OCI-LY1 (cell line): Measurements from ENCODE around the gene CSH2.

ENCODE experiments used
- H2AFZ ChIP-seq: fragments of 200-600 bp; sonication (generic), shearing (Covaris generic); 2 replicates; pipeline ENCODE4 v1.6.0; 2014; ENCODE audit warnings: antibody characterized with exemption, mild to moderate bottlenecking, low read length
- H3F3A ChIP-seq: fragments of 200-600 bp; sonication (generic), shearing (Covaris generic); 2 replicates; pipeline ENCODE4 v1.6.0; 2014; ENCODE audit warnings: mild to moderate bottlenecking, antibody characterized with exemption, low read length, moderate library complexity; ENCODE audit not compliant: insufficient read depth
- H3K27ac ChIP-seq: fragments of 200-600 bp; sonication (generic); 2 replicates; pipeline ENCODE4 v1.5.1; 2014; ENCODE audit warnings: low read length, mixed run types, mild to moderate bottlenecking, low read depth; ENCODE audit not compliant: poor library complexity, severe bottlenecking
- H3K27me3 ChIP-seq: fragments of 200-600 bp; sonication (generic); 2 replicates; pipeline ENCODE4 v1.6.0; 2014; ENCODE audit warnings: antibody characterized with exemption, mild to moderate bottlenecking, low read length, moderate library complexity; ENCODE audit not compliant: insufficient read depth
- H3K36me3 ChIP-seq: fragments of 200-600 bp; sonication (generic); 2 replicates; pipeline ENCODE4 v1.6.1; 2014; ENCODE audit warnings: mild to moderate bottlenecking, antibody characterized with exemption, low read length, moderate library complexity, mixed read lengths; ENCODE audit not compliant: insufficient read depth
- H3K4me1 ChIP-seq: fragments of 200-600 bp; sonication (generic); 2 replicates; pipeline ENCODE4 v1.5.1; 2014; ENCODE audit warnings: mild to moderate bottlenecking, low read length, moderate library complexity; ENCODE audit not compliant: insufficient read depth, severe bottlenecking
- H3K4me2 ChIP-seq: fragments of 200-600 bp; sonication (generic), shearing (Covaris generic); 2 replicates; pipeline ENCODE4 v1.6.1; 2014; ENCODE audit warnings: low read length
- H3K4me3 ChIP-seq: fragments of 200-600 bp; sonication (generic); 2 replicates; pipeline ENCODE4 v1.5.1; 2014; ENCODE audit warnings: low read length, low read depth, mild to moderate bottlenecking, mixed read lengths; ENCODE audit not compliant: poor library complexity, severe bottlenecking
- H3K79me2 ChIP-seq: fragments of 200-600 bp; shearing (Covaris generic); 2 replicates; pipeline ENCODE4 v1.6.1; 2016; ENCODE audit warnings: mixed run types, low read length, mixed read lengths; ENCODE audit not compliant: insufficient read depth
- H3K9ac ChIP-seq: fragments of 200-600 bp; sonication (generic), shearing (Covaris generic); 2 replicates; pipeline ENCODE4 v1.6.1; 2014; ENCODE audit warnings: mild to moderate bottlenecking, low read length, mixed read lengths
- H3K9me2 ChIP-seq: fragments of 200-600 bp; sonication (generic), shearing (Covaris generic); 2 replicates; pipeline ENCODE4 v1.6.1; 2014; ENCODE audit warnings: low read depth, mild to moderate bottlenecking, low read length, mixed read lengths
- H3K9me3 ChIP-seq: fragments of 200-600 bp; shearing (Covaris generic); 2 replicates; pipeline ENCODE4 v1.6.1; 2014; ENCODE audit warnings: low read length, mixed read lengths
- H4K20me1 ChIP-seq: fragments of 200-600 bp; sonication (generic), shearing (Covaris generic); 2 replicates; pipeline ENCODE4 v1.6.0; 2016; ENCODE audit warnings: mild to moderate bottlenecking, low read length; ENCODE audit not compliant: insufficient read depth
- EZH2 ChIP-seq: fragments of 200-600 bp; sonication (generic), shearing (Covaris generic); IDR thresholded peaks from 2 replicates; pipeline ENCODE4 v1.8.0; 2017; ENCODE audit warnings: borderline replicate concordance, mixed run types, mild to moderate bottlenecking, antibody characterized with exemption, low read length, moderate library complexity, mixed read lengths
- TF ChIP-seq, protein P1 (sequence below): fragments of 200-600 bp; sonication (generic), shearing (Covaris generic); IDR thresholded peaks from 2 replicates; pipeline ENCODE4 v1.5.1; 2017; ENCODE audit warnings: mild to moderate bottlenecking, antibody characterized with exemption, low read length, moderate library complexity, mixed read lengths

CSH2 gene

DNA sequence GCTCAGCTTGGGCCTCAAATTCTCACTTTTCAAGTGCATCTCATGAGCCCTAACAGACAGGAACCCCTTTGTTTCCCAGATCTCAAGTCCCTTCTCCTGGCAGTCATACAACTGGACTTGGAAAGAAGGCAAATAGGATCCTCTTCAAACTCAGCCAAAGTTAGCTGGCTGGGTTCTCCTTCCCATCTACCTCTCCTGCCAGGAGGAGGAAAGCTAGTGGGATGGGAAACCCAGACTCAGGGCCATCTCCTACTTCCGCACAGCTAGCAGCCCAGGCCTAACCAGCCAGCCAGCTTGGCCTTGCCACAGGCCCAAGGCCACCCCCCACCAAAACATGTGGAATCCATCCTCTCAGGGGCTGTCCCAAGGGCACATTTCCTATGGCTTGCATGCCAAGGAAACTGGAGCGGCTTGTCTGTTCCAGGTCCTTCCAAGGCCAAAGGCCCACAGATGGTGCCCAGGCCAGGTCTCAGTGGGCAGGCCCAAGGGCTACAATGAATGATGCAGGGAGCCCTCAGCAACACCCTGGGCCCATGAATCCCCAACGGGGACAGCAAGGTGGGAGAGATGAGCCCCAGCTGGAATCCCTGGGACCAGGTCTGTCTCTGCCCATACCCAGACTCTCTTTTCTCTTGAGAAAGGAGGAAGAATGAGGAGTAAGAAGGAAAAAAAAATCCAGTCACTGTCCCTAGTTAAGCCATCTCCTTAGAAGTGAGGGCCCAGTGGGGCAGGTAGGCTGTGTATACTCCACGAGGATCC is 32.7 kb downstream of the CSH2 start:
- Histone ChIP-seq H3K4me2 (peak overlapping the region; percentile 83), H4K20me1 (no peaks in the 10 kb centered on the region), H3K27ac (peak overlapping the region; percentile 44), H3K4me3 (peak overlapping the region; percentile 95), H3K79me2 (peaks cover 36% of the 10 kb centered on the region), H3K36me3 (peaks cover 22% of the 10 kb centered on the region), H3K27me3 (no peaks in the 10 kb centered on the region), H3K9me2 (no peaks in the 10 kb centered on the region), H3F3A (0 out of 2 replicates have a peak, but pooled peaks cover 6% of the 10 kb centered on the region), H2AFZ (no peak overlapping the region), H3K4me1 (peaks cover 49% of the 10 kb centered on the region), H3K9ac (peak overlapping the region; percentile 89), H3K9me3 (no peaks in the 10 kb centered on the region)
- TF ChIP-seq, protein P1, sequence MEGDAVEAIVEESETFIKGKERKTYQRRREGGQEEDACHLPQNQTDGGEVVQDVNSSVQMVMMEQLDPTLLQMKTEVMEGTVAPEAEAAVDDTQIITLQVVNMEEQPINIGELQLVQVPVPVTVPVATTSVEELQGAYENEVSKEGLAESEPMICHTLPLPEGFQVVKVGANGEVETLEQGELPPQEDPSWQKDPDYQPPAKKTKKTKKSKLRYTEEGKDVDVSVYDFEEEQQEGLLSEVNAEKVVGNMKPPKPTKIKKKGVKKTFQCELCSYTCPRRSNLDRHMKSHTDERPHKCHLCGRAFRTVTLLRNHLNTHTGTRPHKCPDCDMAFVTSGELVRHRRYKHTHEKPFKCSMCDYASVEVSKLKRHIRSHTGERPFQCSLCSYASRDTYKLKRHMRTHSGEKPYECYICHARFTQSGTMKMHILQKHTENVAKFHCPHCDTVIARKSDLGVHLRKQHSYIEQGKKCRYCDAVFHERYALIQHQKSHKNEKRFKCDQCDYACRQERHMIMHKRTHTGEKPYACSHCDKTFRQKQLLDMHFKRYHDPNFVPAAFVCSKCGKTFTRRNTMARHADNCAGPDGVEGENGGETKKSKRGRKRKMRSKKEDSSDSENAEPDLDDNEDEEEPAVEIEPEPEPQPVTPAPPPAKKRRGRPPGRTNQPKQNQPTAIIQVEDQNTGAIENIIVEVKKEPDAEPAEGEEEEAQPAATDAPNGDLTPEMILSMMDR, result no peak

DNA sequence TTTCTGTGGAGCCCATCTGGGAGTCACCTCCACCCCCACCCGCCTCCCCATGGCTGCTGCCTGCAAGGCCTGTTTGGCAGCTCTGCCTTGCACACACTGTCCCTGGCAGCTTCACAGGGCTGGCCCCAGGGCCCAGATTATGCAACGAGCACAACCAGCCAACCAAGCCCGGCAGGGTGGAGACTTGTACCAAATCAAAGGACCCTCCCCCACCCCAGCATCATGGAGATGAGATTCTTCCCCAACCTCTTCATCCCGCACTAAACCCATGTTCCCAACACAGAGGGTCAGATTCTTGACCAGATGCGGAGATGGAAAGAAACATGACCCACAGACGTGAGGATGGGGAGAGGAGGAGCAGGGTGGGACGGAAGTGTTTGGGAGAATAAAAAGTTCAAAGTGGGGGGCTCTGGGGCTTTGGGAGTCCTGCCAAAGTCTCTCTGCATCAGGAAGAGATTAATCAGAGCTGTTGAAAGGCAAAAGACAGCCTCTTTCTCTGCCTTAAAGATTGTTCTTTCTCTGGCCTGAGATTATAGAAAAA is 34.8 kb downstream of the CSH2 start:
- no peaks in the 10 kb centered on the region for H3K27me3 ChIP-seq
- peaks cover 41% of the 10 kb centered on the region for H3K36me3 ChIP-seq
- H3K4me3 ChIP-seq, result peak overlapping the region; percentile 43
- peak overlapping the region; percentile 54 for H3K27ac ChIP-seq
- no peaks in the 10 kb centered on the region for H4K20me1 ChIP-seq
- H3K4me1 ChIP-seq, result peaks cover 42% of the 10 kb centered on the region
- no peaks in the 10 kb centered on the region for H3K9me3 ChIP-seq
- H3K79me2 ChIP-seq, result peaks cover 36% of the 10 kb centered on the region
- H3K9me2 ChIP-seq, result no peaks in the 10 kb centered on the region
- TF ChIP-seq EZH2, result no peak
- TF ChIP-seq, protein P1, result no peak
- peak overlapping the region; percentile 65 for H3K4me2 ChIP-seq
- peak overlapping the region; percentile 48; the same call in 1 of the 2 replicates for H3K9ac ChIP-seq
- no peak overlapping the region for H2AFZ ChIP-seq
- 0 out of 2 replicates have a peak, but pooled peaks cover 2% of the 10 kb centered on the region for H3F3A ChIP-seq

DNA sequence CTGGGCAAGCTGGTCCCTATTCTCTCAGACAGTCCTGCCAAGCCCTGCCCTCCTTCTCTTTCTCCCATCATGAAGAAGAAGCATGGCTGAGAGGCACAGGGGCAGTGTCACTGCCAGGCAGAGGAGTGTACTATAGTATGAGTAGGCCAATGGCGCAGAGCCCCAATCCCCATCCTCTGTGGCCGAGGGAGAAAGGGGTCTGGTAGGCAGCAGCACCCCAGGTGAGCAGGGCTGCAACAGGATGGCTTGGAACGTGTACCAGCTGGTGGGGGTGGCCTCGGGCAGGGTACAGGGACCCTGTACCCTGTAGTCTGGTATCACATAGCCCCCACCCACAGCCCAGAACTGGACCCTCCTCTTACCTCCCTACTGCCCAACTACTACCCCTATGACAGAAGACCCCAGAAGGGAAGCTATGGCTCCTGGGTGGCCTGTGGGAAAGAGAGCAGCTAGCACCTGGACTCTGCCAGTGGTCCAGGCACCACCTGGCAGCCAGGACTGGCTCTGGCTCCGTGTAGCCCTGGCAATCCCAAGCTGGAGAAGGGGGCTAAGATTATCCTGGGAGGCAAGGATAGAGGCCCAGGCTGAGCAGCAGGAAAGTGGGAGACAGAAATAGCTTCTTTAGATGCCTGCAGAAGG is 35.4 kb downstream of the CSH2 start:
- Histone ChIP-seq H3K9ac (no peak overlapping the region; the same call in 1 of the 2 replicates), H3K79me2 (peaks cover 36% of the 10 kb centered on the region), H3K27ac (no peak overlapping the region)

More for the DNA sequence above, 35.4 kb downstream of the CSH2 start:
- peaks cover 47% of the 10 kb centered on the region for H3K36me3 ChIP-seq
- H3K4me1 ChIP-seq, result peaks cover 38% of the 10 kb centered on the region
- H2AFZ ChIP-seq, result no peak overlapping the region
- H3K9me3 ChIP-seq, result no peaks in the 10 kb centered on the region
- H4K20me1 ChIP-seq, result no peaks in the 10 kb centered on the region
- H3K9me2 ChIP-seq, result no peaks in the 10 kb centered on the region
- H3K4me3 ChIP-seq, result no peak overlapping the region
- peak overlapping the region; percentile 65; the same call in 1 of the 2 replicates for H3K4me2 ChIP-seq
- H3F3A ChIP-seq, result no peaks in the 10 kb centered on the region
- TF ChIP-seq EZH2, result no peak
- TF ChIP-seq, protein P1, result no peak
- H3K27me3 ChIP-seq, result no peaks in the 10 kb centered on the region
